ENCODE results near the gene KDSR.

GRCh38 chr18:63346480-63347183 lies 20.4 kb downstream of the KDSR start:
- TF ChIP-seq POLR2A (IDR thresholded peaks at IDR 0.05) = no peak
- TF ChIP-seq CTCF (IDR thresholded peaks at IDR 0.05) = no peak
- no peak for TF ChIP-seq EP300 (IDR thresholded peaks at IDR 0.05)
- no peak for TF ChIP-seq POLR2AphosphoS5 (IDR thresholded peaks at IDR 0.05)

All from stomach (tissue), 4 donors.